B cell (primary cell): ENCODE results near the gene FOXQ1. TPM values are rescaled to one million over a fixed set of nuclear protein-coding genes. Genes with fewer than 3 reads are reported as not detected.

Source experiments
- ATAC-seq: fragments of 200-7000 bp; cut with Tn5 transposase; one replicate; pipeline ENCODE4 v1.10.0; 2021; ENCODE audit warnings: low read depth, mild to moderate bottlenecking, moderate number of reproducible peaks, moderate library complexity
- CTCF ChIA-PET: fragments of 350-600 bp; sonication (Branson Sonifier 250); formaldehyde crosslinking; loops from one replicate; lab custom pipeline; 2021; ENCODE audit warnings: antibody characterized with exemption, inconsistent platforms; lab: Charles Lee
- POLR2A ChIA-PET: fragments of 350-600 bp; sonication (Branson Sonifier 250); formaldehyde crosslinking; loops from one replicate; lab custom pipeline; 2021; ENCODE audit warnings: antibody characterized with exemption; lab: Charles Lee
- DNase-seq: peaks from one replicate; pipeline ENCODE4 v3.0.0; 2013
- H2AFZ ChIP-seq: 2 replicates; pipeline ENCODE4 v1.6.1; 2012; ENCODE audit warnings: mild to moderate bottlenecking, low read depth, low read length; ENCODE audit not compliant: insufficient read depth, poor library complexity, severe bottlenecking
- H3K27ac ChIP-seq, 2 donors: 1 replicate in 1 of 2; 2 replicates in 1 of 2; pipeline ENCODE4 v1.5.1; 2012 to 2013; ENCODE audit warnings: low read length in 2 of 2, mild to moderate bottlenecking in 2 of 2, moderate library complexity in 1 of 2
- H3K27me3 ChIP-seq, 4 experiments: fragments of 200-600 bp in 1 of 4; sonication (generic) in 1 of 4; replicated peaks in 1 of 4; 1 replicate in 2 of 4; 2 replicates in 2 of 4; pipeline versions ENCODE4 v1.6.1 to v1.7.0; 2013 to 2016; ENCODE audit warnings: low read length in 3 of 4, mild to moderate bottlenecking in 2 of 4, mixed read lengths in 1 of 4, moderate library complexity in 1 of 4; ENCODE audit not compliant: insufficient read depth in 4 of 4, control insufficient read depth in 3 of 4; ENCODE audit errors: control extremely low read depth in 1 of 4
- H3K36me3 ChIP-seq, 2 experiments: replicated peaks in 1 of 2; 1 replicate in 1 of 2; 2 replicates in 1 of 2; pipeline versions ENCODE4 v1.6.1 to v1.7.1; 2013; ENCODE audit warnings: low read length in 1 of 2; ENCODE audit not compliant: insufficient read depth in 2 of 2, control insufficient read depth in 1 of 2; ENCODE audit errors: control extremely low read depth in 1 of 2, extremely low read depth in 1 of 2
- H3K4me1 ChIP-seq, 2 donors: fragments of 200-600 bp in 1 of 2; sonication (generic) in 1 of 2; 1 replicate in 1 of 2; 2 replicates in 1 of 2; pipeline versions ENCODE4 v1.5.1 to v1.6.1; 2013 to 2017; ENCODE audit warnings: low read length in 2 of 2; ENCODE audit not compliant: control insufficient read depth in 2 of 2, insufficient read depth in 2 of 2
- H3K4me2 ChIP-seq: replicated peaks from 2 replicates; pipeline ENCODE3; 2012; ENCODE audit warnings: mild to moderate bottlenecking, low read depth, low read length; ENCODE audit not compliant: poor library complexity, severe bottlenecking
- H3K4me3 ChIP-seq, 5 experiments: fragments of 200-600 bp in 1 of 5; sonication (generic) in 1 of 5; 1 replicate in 3 of 5; 2 replicates in 2 of 5; pipeline versions ENCODE4 v1.5.1 to v1.7.0; 2011 to 2016; ENCODE audit warnings: low read length in 4 of 5, mild to moderate bottlenecking in 4 of 5, low read depth in 2 of 5, control low read depth in 1 of 5, moderate library complexity in 1 of 5; ENCODE audit not compliant: insufficient read depth in 1 of 5; ENCODE audit errors: control extremely low read depth in 1 of 5, extremely low read depth in 1 of 5
- H3K79me2 ChIP-seq: fragments of 200-600 bp; sonication (generic); one replicate; pipeline ENCODE4 v1.6.0; 2016; ENCODE audit warnings: low read length; ENCODE audit not compliant: control insufficient read depth, insufficient read depth
- H3K9ac ChIP-seq: fragments of 200-600 bp; sonication (generic); 2 replicates; pipeline ENCODE4 v1.6.1; 2017; ENCODE audit warnings: mild to moderate bottlenecking, low read length, moderate library complexity
- H3K9me3 ChIP-seq, 3 donors: one replicate each; pipeline versions ENCODE4 v1.6.1 to v1.7.1; 2013; ENCODE audit warnings: low read length in 2 of 3; ENCODE audit not compliant: control insufficient read depth in 2 of 3, insufficient read depth in 1 of 3; ENCODE audit errors: control extremely low read depth in 1 of 3
- H4K20me1 ChIP-seq: 2 replicates; pipeline ENCODE4 v1.6.0; 2012; ENCODE audit warnings: mild to moderate bottlenecking, low read length; ENCODE audit not compliant: insufficient read depth, control insufficient read depth, poor library complexity, severe bottlenecking
- H3K27ac Mint-ChIP-seq: one replicate; pipeline ENCODE4 v1.8.0; 2021; ENCODE audit warnings: mixed read lengths
- H3K27me3 Mint-ChIP-seq: one replicate; pipeline ENCODE4 v1.8.0; 2021; ENCODE audit warnings: mixed read lengths
- H3K4me1 Mint-ChIP-seq: one replicate; pipeline ENCODE4 v1.8.0; 2021; ENCODE audit warnings: mixed read lengths
- H3K4me3 Mint-ChIP-seq: one replicate; pipeline ENCODE4 v1.8.0; 2021; ENCODE audit warnings: mixed read lengths
- H3K9me3 Mint-ChIP-seq: one replicate; pipeline ENCODE4 v1.8.0; 2022; ENCODE audit warnings: mixed read lengths; ENCODE audit not compliant: insufficient read depth
- CTCF ChIP-seq: fragments of 200-600 bp; IDR thresholded peaks from one replicate; pipeline ENCODE4 v1.8.0; 2022; ENCODE audit warnings: antibody characterized with exemption, mild to moderate bottlenecking
- EZH2 ChIP-seq: IDR thresholded peaks from 2 replicates; pipeline ENCODE4 v1.6.1; 2012; ENCODE audit warnings: borderline replicate concordance, low read depth, mild to moderate bottlenecking, moderate library complexity, low read length; ENCODE audit not compliant: insufficient read depth, poor library complexity, severe bottlenecking
- WGBS: methylation state at CpG from one replicate; pipeline ENCODE4 v1.1.5; 2013; ENCODE audit warnings: missing lambda C conversion rate; ENCODE audit not compliant: insufficient coverage; 5-methylcytosine and 5-hydroxymethylcytosine counted together
- intact Hi-C: fragments of 100-400 bp; cut with micrococcal nuclease; formaldehyde crosslinking; loops from one replicate; pipeline ENCODE4 v1.10.0; 2022
- polyA plus RNA-seq: library from polyadenylated mRNA; depleted of rRNA; stranded (reverse); fragments of >200 nt; gene quantifications from 2 replicates; pipeline ENCODE4 v1.2.3, GENCODE V29; 2012
- total RNA-seq, 2 donors: library from RNA; stranded (reverse); fragments of 120-200 nt in 1 of 2; gene quantifications; 1 replicate in 1 of 2; 2 replicates in 1 of 2; pipeline versions ENCODE4 v1.2.3 to v1.2.4, GENCODE V29; 2013 to 2022

Gene FOXQ1
- total and polyA plus RNA-seq, 2 donors (not counting 1 experiment from before 2014, with no cell fraction given): not detected

- H4K20me1 ChIP-seq: no peaks in the 10 kb centered on the region
- Mint-ChIP-seq H3K27ac (no peak overlapping the region), H3K9me3 (peaks cover 3% of the 10 kb centered on the region), H3K4me3 (no peak overlapping the region), H3K4me1 (no peaks in the 10 kb centered on the region), H3K27me3 (peaks cover 55% of the 10 kb centered on the region)
- no peak overlapping the region for H3K4me2 ChIP-seq
- H3K9me3 ChIP-seq: peaks cover 0 to 4% (median 0%) of the 10 kb centered on the region in 3 donors
- H2AFZ ChIP-seq: no peak overlapping the region
- WGBS: 100% methylated on average over 1 of the region's 4 CpGs
- H3K36me3 ChIP-seq: no peaks in the 10 kb centered on the region
- ChIA-PET POLR2A (no interaction called here), CTCF (no interaction called here)
- intact Hi-C loops: no loop called here
- H3K79me2 ChIP-seq: no peaks in the 10 kb centered on the region
- TF ChIP-seq CTCF (no peak), EZH2 (no peak)
- ATAC-seq (no peak), DNase-seq (no peak)
- H3K4me3 ChIP-seq: no peak overlapping the region
- H3K27me3 ChIP-seq: peaks cover 0 to 15% (median 5%) of the 10 kb centered on the region in 4 experiments
- H3K27ac ChIP-seq: no peak overlapping the region
- H3K9ac ChIP-seq: no peak overlapping the region
- no peaks in the 10 kb centered on the region for H3K4me1 ChIP-seq
These were observed 51.4 kb downstream of the FOXQ1 start for GRCh38 chr6:1363298-1363697.

- no peak overlapping the region for H3K4me3 ChIP-seq
- H2AFZ ChIP-seq: no peak overlapping the region
- no peaks in the 10 kb centered on the region for H3K4me1 ChIP-seq
- intact Hi-C loops: no loop called here
- Mint-ChIP-seq H3K4me3 (no peak overlapping the region), H3K9me3 (peaks cover 3% of the 10 kb centered on the region), H3K27ac (no peak overlapping the region), H3K27me3 (peaks cover 57% of the 10 kb centered on the region), H3K4me1 (no peaks in the 10 kb centered on the region)
- ATAC-seq: no peak
- 64% methylated on average over 11 of the region's 16 CpGs for WGBS
- H3K36me3 ChIP-seq: no peaks in the 10 kb centered on the region
- peaks cover 0 to 15% (median 5%) of the 10 kb centered on the region in 4 experiments for H3K27me3 ChIP-seq
- H3K9me3 ChIP-seq: peaks cover 0 to 8% (median 0%) of the 10 kb centered on the region in 3 donors
- H3K79me2 ChIP-seq: no peaks in the 10 kb centered on the region
- no peaks in the 10 kb centered on the region for H4K20me1 ChIP-seq
- no peak for DNase-seq
- no peak overlapping the region for H3K27ac ChIP-seq
- H3K4me2 ChIP-seq: no peak overlapping the region
- TF ChIP-seq EZH2 (no peak), CTCF (no peak)
- POLR2A ChIA-PET: no interaction called here
- CTCF ChIA-PET: no interaction called here
- H3K9ac ChIP-seq: no peak overlapping the region
These were observed 52.1 kb downstream of the FOXQ1 start for GRCh38 chr6:1363729-1364572.
